ENCODE measurements around the gene XAB2. TPM values are rescaled to one million over a fixed set of nuclear protein-coding genes. Genes with fewer than 3 reads are reported as not detected.

The XAB2 gene
- polyA plus RNA-seq, 1 experiment, result 39.8 TPM

DNA sequence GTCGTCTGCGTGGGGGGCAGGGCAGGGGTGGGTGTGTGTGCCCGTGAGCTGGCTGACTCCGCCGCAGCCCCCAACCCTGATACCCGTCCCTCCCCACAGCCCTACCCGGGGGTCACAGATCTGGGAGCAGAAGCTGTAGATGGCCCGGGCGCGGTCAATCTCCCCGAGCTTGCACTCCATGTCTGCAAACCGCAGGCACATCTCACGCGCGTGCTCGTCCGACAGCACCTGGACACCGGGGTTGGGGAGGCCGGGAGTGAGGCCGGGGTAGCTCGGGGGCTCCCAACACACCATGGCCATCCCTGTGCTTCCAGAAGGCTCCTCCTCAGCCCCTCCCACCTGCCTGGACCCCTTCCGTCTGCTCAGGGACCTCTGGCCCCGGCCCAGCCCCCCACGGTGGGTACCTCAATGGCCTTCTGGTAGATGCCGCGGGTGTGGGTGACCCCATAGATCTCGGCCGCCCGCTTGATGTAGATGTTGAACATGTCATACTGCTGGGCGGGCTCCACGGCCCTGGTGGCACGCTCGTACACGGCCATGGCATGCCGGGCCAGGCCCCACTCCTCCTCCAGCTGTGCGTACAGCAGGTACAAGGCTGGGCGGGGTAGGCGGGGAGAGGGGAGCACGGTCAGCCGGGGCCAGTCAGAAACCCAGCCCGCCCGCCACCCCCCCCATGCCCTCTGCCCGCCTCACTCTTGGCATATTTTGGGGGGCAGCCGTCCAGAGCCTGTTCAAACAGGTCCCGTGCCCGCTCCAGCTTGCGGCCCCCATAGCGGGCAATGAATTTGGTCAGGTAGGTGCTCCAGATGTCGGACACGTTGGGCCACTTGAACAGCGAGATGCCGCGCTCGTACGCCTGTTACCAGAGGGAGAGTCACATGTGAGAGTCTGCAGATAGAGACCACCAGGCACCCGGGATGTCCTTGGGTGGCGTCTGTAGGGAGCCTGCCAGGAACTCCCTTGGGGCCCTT lies 8.6 kb downstream of the XAB2 start:
- TF ChIP-seq, protein P1, sequence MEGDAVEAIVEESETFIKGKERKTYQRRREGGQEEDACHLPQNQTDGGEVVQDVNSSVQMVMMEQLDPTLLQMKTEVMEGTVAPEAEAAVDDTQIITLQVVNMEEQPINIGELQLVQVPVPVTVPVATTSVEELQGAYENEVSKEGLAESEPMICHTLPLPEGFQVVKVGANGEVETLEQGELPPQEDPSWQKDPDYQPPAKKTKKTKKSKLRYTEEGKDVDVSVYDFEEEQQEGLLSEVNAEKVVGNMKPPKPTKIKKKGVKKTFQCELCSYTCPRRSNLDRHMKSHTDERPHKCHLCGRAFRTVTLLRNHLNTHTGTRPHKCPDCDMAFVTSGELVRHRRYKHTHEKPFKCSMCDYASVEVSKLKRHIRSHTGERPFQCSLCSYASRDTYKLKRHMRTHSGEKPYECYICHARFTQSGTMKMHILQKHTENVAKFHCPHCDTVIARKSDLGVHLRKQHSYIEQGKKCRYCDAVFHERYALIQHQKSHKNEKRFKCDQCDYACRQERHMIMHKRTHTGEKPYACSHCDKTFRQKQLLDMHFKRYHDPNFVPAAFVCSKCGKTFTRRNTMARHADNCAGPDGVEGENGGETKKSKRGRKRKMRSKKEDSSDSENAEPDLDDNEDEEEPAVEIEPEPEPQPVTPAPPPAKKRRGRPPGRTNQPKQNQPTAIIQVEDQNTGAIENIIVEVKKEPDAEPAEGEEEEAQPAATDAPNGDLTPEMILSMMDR (IDR thresholded peaks at IDR 0.05; ENCODE audit: insufficient read depth, low read depth, low read length), result no peak
- POLR2A ChIA-PET, result no interaction called here

DNA sequence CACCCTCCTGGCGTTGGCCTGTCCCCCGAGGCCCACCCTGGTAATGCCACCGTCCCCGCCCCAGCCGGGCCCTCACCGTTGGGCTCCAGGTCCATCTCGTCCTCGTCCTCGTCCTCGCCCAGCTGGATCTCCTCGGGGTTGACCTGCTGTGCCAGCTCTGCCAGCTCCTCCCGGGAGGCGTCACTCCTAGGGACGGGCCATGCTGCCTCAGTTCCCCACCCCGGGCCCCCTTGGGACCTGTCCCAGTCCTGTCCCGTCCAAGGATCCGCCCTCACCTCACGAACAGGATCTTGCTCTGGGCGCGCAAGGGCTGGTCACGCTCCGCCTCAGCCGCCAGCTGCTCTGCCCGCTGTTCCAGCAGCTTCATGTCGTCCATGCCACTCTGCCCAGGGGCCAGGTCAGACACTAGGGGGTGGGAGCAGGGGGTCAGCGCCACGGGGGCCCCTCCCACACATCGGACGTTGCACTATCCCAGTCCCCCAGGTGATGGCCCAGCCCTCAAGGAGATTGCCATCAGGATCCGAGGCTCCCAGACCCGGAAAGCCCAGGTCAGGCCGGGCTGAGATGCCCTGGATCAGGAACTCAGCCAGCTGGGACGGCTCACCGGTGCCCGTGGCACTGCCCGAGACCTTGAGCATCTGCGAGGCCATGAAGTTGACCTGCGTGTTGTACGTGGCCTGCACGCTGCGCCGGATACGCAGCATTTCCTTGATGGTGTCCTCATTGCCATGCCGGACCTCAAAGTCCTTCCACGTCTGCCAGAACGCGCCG lies 9.5 kb downstream of the XAB2 start:
- H3K36me3 ChIP-seq (ENCODE audit: control insufficient read depth, insufficient read depth, low read length), result peaks cover 20% of the 10 kb centered on the region
- H3K4me3 ChIP-seq (ENCODE audit: low read depth, low read length), result no peak overlapping the region
- ChIA-PET POLR2A (no interaction called here), CTCF (no interaction called here)
- H3K27me3 ChIP-seq (ENCODE audit: control insufficient read depth, insufficient read depth, low read length), result no peaks in the 10 kb centered on the region
- no peak for DNase-seq (ENCODE audit: low read depth)
- TF ChIP-seq, protein P1 (IDR thresholded peaks at IDR 0.05; ENCODE audit: insufficient read depth, low read depth, low read length), result no peak

More for the DNA sequence above, 8.6 kb downstream of the XAB2 start:
- no peak overlapping the region for H3K4me3 ChIP-seq (ENCODE audit: low read depth, low read length)
- CTCF ChIA-PET, result no interaction called here
- H3K27me3 ChIP-seq (ENCODE audit: control insufficient read depth, insufficient read depth, low read length), result no peaks in the 10 kb centered on the region
- peaks cover 23% of the 10 kb centered on the region for H3K36me3 ChIP-seq (ENCODE audit: control insufficient read depth, insufficient read depth, low read length)
- DNase-seq (ENCODE audit: low read depth), result no peak

DNA sequence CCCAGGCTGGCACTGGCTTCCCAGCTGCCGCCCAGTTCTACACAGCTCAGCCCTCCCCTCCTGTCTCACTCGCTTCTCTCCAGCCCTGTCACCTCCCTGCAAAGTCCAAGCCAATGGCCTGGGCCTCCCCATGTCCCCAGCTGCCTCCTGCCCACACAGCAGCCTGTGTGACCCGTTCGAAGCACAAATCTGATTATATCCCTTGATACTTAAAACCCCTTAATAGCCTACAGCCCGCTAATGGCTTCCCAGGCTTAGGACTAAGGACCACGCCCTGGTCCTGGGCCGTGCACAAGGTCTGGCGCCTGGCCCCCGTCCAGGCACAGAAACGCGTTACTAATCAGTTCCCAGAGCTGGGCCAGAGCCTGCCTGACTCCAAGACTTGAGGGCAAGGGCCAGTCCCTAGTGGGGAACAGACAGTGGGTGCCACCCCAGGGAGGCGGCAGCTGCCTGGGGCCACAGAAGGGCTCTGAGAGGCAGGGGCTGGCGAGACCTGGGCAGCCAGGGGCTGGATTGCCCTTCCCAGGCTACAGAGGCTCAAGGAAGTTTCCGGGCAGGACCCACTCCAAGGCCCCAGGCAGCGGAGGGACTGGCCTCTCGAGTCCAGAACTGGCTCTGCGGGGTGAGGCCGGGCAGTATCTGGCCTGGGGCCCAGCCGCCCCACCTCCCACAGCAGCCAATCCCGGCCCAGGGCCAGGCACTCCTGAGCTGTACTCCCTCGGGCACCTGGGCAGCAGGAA lies 10.4 kb downstream of the XAB2 start:
- Histone ChIP-seq H3K36me3 (ENCODE audit: control insufficient read depth, insufficient read depth, low read length) (peaks cover 20% of the 10 kb centered on the region), H3K27me3 (ENCODE audit: control insufficient read depth, insufficient read depth, low read length) (no peaks in the 10 kb centered on the region), H3K4me3 (ENCODE audit: low read depth, low read length) (no peak overlapping the region)
- TF ChIP-seq, protein P1 (IDR thresholded peaks at IDR 0.05; ENCODE audit: insufficient read depth, low read depth, low read length), result no peak
- DNase-seq (ENCODE audit: low read depth), result no peak
- POLR2A ChIA-PET, result no interaction called here
- CTCF ChIA-PET, result no interaction called here

DNA sequence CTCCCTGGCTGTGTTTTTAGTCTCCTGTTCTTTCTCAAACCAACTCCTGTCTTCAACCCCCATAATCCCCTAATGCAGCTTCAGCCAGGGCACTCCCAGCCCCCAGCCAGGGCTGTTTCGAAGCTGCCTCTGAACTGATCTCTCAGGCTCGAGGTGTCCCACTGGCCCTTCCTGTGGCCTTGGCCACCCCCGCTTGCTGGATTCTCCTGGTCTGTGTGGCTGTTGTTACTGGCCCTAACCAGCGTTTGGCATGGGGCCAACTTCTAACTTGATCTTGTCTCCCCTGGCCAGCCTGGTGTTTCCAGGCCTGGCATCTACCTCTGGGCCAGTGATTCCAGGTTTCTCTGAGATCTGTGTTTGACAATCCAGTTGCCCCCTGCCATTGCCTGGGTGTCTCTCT lies 11.0 kb downstream of the XAB2 start:
- ChIA-PET POLR2A (no interaction called here), CTCF (no interaction called here)
- H3K36me3 ChIP-seq (ENCODE audit: control insufficient read depth, insufficient read depth, low read length), result peaks cover 18% of the 10 kb centered on the region
- no peak overlapping the region for H3K4me3 ChIP-seq (ENCODE audit: low read depth, low read length)
- no peaks in the 10 kb centered on the region for H3K27me3 ChIP-seq (ENCODE audit: control insufficient read depth, insufficient read depth, low read length)
- TF ChIP-seq, protein P1 (IDR thresholded peaks at IDR 0.05; ENCODE audit: insufficient read depth, low read depth, low read length), result no peak
- no peak for DNase-seq (ENCODE audit: low read depth)

DNA sequence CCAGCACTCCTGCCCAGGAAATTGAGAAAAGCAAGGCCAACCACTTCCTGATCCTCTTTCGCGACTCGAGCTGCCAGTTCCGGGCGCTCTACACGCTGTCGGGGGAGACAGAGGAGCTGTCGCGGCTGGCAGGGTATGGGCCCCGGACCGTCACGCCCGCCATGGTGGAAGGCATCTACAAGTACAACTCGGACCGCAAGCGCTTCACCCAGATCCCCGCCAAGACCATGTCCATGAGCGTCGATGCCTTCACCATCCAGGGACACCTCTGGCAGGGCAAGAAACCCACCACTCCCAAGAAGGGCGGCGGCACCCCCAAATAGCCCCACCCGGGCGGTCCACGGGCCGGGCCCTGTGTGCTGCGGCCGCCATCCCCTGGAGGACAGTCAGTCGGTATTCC lies 11.6 kb downstream of the XAB2 start:
- H3K27me3 ChIP-seq (ENCODE audit: control insufficient read depth, insufficient read depth, low read length), result no peaks in the 10 kb centered on the region

More for the DNA sequence above, 11.6 kb downstream of the XAB2 start:
- peaks cover 18% of the 10 kb centered on the region for H3K36me3 ChIP-seq (ENCODE audit: control insufficient read depth, insufficient read depth, low read length)
- TF ChIP-seq, protein P1 (IDR thresholded peaks at IDR 0.05; ENCODE audit: insufficient read depth, low read depth, low read length), result no peak
- CTCF ChIA-PET, result no interaction called here
- no peak for DNase-seq (ENCODE audit: low read depth)
- H3K4me3 ChIP-seq (ENCODE audit: low read depth, low read length), result no peak overlapping the region
- POLR2A ChIA-PET, result no interaction called here
